Epithelial cell of proximal tubule (primary cell): ENCODE measurements around the gene KIF2C. TPM values are rescaled to one million over a fixed set of nuclear protein-coding genes. Genes with fewer than 3 reads are reported as not detected.

Experiments
- DNase-seq: peaks from one replicate; pipeline ENCODE4 v3.0.0-alpha.2; 2011; ENCODE audit warnings: low read depth
- H3K4me3 ChIP-seq: 2 replicates; pipeline ENCODE4 v1.5.1; 2011; ENCODE audit warnings: low read depth, mild to moderate bottlenecking, low read length
- CTCF ChIP-seq: conservative IDR thresholded peaks from 2 replicates; pipeline ENCODE4 v1.5.1; 2012; ENCODE audit warnings: low read depth, mild to moderate bottlenecking, low read length
- total RNA-seq: library from RNA; depleted of rRNA; stranded (reverse); fragments of >200 nt; gene quantifications from 2 replicates; pipeline ENCODE4 v1.2.3, GENCODE V29; 2015

The KIF2C gene
- total RNA-seq, 1 donor from 2014 or later, result 72.8 TPM

GRCh38 chr1:44780583-44781121 is 41.0 kb downstream of the KIF2C start:
- TF ChIP-seq CTCF, result no peak
- no peak for DNase-seq
- H3K4me3 ChIP-seq, result no peak overlapping the region

- H3K4me3 ChIP-seq, result peak overlapping the region; percentile 51
- TF ChIP-seq CTCF, result no peak
- DNase-seq, result no peak
These were observed 44.1 kb downstream of the KIF2C start for GRCh38 chr1:44783697-44784093.

GRCh38 chr1:44784094-44785028 is 44.7 kb downstream of the KIF2C start:
- H3K4me3 ChIP-seq, result peak overlapping the region; percentile 51
- DNase-seq, result no peak
- TF ChIP-seq CTCF, result peak; percentile 30

- TF ChIP-seq CTCF, result peak; percentile 8
- no peak for DNase-seq
- H3K4me3 ChIP-seq, result no peak overlapping the region
These were observed 45.4 kb downstream of the KIF2C start for GRCh38 chr1:44785029-44785380.

- no peak for DNase-seq
- TF ChIP-seq CTCF, result no peak
- peak overlapping the region; percentile 57 for H3K4me3 ChIP-seq
These were observed 46.0 kb downstream of the KIF2C start for GRCh38 chr1:44785501-44786137.

GRCh38 chr1:44786138-44786840 is 46.7 kb downstream of the KIF2C start:
- H3K4me3 ChIP-seq, result peak overlapping the region; percentile 57
- DNase-seq, result no peak

More at GRCh38 chr1:44786138-44786840, 46.7 kb downstream of the KIF2C start:
- peak; percentile 96 for TF ChIP-seq CTCF
